Uterus (tissue), 4 donors: ENCODE measurements around the gene UBL3. TPM values are rescaled to one million over a fixed set of nuclear protein-coding genes. Genes with fewer than 3 reads are reported as not detected.

Source experiments
- DNase-seq, 2 donors: peaks; one replicate each; pipeline ENCODE4 v3.0.0-alpha.2; 2019 to 2020
- H3K27ac ChIP-seq, 2 donors: fragments of 200-600 bp; sonication (generic); 1 replicate in 1 of 2; 2 replicates in 1 of 2; pipeline ENCODE4 v1.5.1; 2016 to 2018
- H3K27me3 ChIP-seq, 2 donors: fragments of 200-600 bp; sonication (generic); one replicate each; pipeline ENCODE4 v1.5.1; 2018 to 2019; ENCODE audit warnings: control low read depth in 1 of 2
- H3K36me3 ChIP-seq, 2 donors: fragments of 200-600 bp; sonication (generic); one replicate each; pipeline ENCODE4 v1.5.1; 2019; ENCODE audit warnings: control low read depth in 1 of 2
- H3K4me1 ChIP-seq, 2 donors: fragments of 200-600 bp; sonication (generic); one replicate each; pipeline ENCODE4 v1.5.1; 2018 to 2019; ENCODE audit warnings: control low read depth in 1 of 2
- H3K4me3 ChIP-seq, 2 donors: fragments of 200-600 bp; sonication (generic); 1 replicate in 1 of 2; 2 replicates in 1 of 2; pipeline ENCODE4 v1.5.1; 2018 to 2019; ENCODE audit warnings: mild to moderate bottlenecking in 1 of 2
- H3K9me3 ChIP-seq, 2 donors: fragments of 200-600 bp; sonication (generic); one replicate each; pipeline ENCODE4 v1.5.1; 2019; ENCODE audit warnings: control low read depth in 1 of 2
- CTCF ChIP-seq, 4 experiments: fragments of 200-600 bp in 2 of 4; fragments of 450-650 bp in 2 of 4; sonication (generic) in 2 of 4; IDR thresholded peaks; one replicate each; pipeline ENCODE4 v1.5.1; 2016 to 2019; ENCODE audit warnings: antibody characterized with exemption in 4 of 4, mild to moderate bottlenecking in 2 of 4, moderate library complexity in 1 of 4
- POLR2A ChIP-seq, 2 donors: fragments of 450-650 bp; IDR thresholded peaks; one replicate each; pipeline ENCODE4 v1.6.1; 2016; ENCODE audit warnings: antibody characterized with exemption in 2 of 2, mild to moderate bottlenecking in 1 of 2, moderate library complexity in 1 of 2
- intact Hi-C: fragments of 100-400 bp; cut with DNase I; formaldehyde crosslinking; loops from one replicate; pipeline ENCODE4 v1.15.1; 2023; ENCODE audit warnings: low total_unique reads
- total RNA-seq, 4 donors: library from RNA; depleted of rRNA in 3 of 4; stranded (reverse); fragments of >200 nt in 3 of 4; gene quantifications; one replicate each; pipeline versions ENCODE4 v1.1.0 to v1.2.4, GENCODE V29; 2014 to 2023
- donor health status: DM: yes; HTN: yes; CAD: no.

UBL3 gene
- total RNA-seq, 4 donors from 2014 or later = 30.2 to 59.7 (median 56.8) TPM

GRCh38 chr13:29743201-29743786, 107.1 kb downstream of the UBL3 start:
- no peak for TF ChIP-seq CTCF (IDR thresholded peaks at IDR 0.05)
- no peak for TF ChIP-seq POLR2A (IDR thresholded peaks at IDR 0.05)
- H3K4me3 ChIP-seq = no peak overlapping the region
- H3K36me3 ChIP-seq = no peaks in the 10 kb centered on the region
- intact Hi-C loops = no loop called here
- no peaks in the 10 kb centered on the region for H3K4me1 ChIP-seq
- H3K9me3 ChIP-seq = no peaks in the 10 kb centered on the region
- peak; percentile 71 to 80 for DNase-seq
- H3K27me3 ChIP-seq = no peaks in the 10 kb centered on the region
- H3K27ac ChIP-seq = peak overlapping the region; percentile 71 to 77

GRCh38 chr13:29740961-29741360, 109.5 kb downstream of the UBL3 start:
- DNase-seq = no peak
- Histone ChIP-seq H3K27me3 (no peaks in the 10 kb centered on the region), H3K27ac (no peak overlapping the region), H3K9me3 (no peaks in the 10 kb centered on the region), H3K36me3 (no peaks in the 10 kb centered on the region), H3K4me3 (no peak overlapping the region), H3K4me1 (no peaks in the 10 kb centered on the region)
- intact Hi-C loops = no loop called here
- TF ChIP-seq POLR2A (IDR thresholded peaks at IDR 0.05) = no peak
- TF ChIP-seq CTCF (IDR thresholded peaks at IDR 0.05) = no peak

- DNase-seq = no peak
- Histone ChIP-seq H3K4me1 (no peaks in the 10 kb centered on the region), H3K4me3 (no peak overlapping the region), H3K36me3 (no peaks in the 10 kb centered on the region), H3K27me3 (no peaks in the 10 kb centered on the region), H3K9me3 (no peaks in the 10 kb centered on the region), H3K27ac (no peak overlapping the region)
- intact Hi-C loops = no loop called here
- TF ChIP-seq POLR2A (IDR thresholded peaks at IDR 0.05) (no peak), CTCF (IDR thresholded peaks at IDR 0.05) (no peak)
These were observed 113.4 kb downstream of the UBL3 start for GRCh38 chr13:29737061-29737460.

GRCh38 chr13:29733147-29733611, 117.2 kb downstream of the UBL3 start:
- no peak overlapping the region for H3K27ac ChIP-seq
- DNase-seq = no peak
- no peaks in the 10 kb centered on the region for H3K4me1 ChIP-seq
- H3K27me3 ChIP-seq = no peaks in the 10 kb centered on the region
- intact Hi-C loops = no loop called here
- TF ChIP-seq POLR2A (IDR thresholded peaks at IDR 0.05) = no peak
- no peak for TF ChIP-seq CTCF (IDR thresholded peaks at IDR 0.05)
- H3K9me3 ChIP-seq = no peaks in the 10 kb centered on the region
- H3K4me3 ChIP-seq = no peak overlapping the region
- H3K36me3 ChIP-seq = no peaks in the 10 kb centered on the region

GRCh38 chr13:29730253-29730652, 120.2 kb downstream of the UBL3 start:
- intact Hi-C loops = no loop called here
- TF ChIP-seq POLR2A (IDR thresholded peaks at IDR 0.05) = no peak
- no peak for TF ChIP-seq CTCF (IDR thresholded peaks at IDR 0.05)
- H3K9me3 ChIP-seq = no peaks in the 10 kb centered on the region

More at GRCh38 chr13:29730253-29730652, 120.2 kb downstream of the UBL3 start:
- H3K4me3 ChIP-seq = no peak overlapping the region
- no peak overlapping the region for H3K27ac ChIP-seq
- no peaks in the 10 kb centered on the region for H3K4me1 ChIP-seq
- H3K36me3 ChIP-seq = no peaks in the 10 kb centered on the region
- no peaks in the 10 kb centered on the region for H3K27me3 ChIP-seq
- DNase-seq = no peak
